GM19043 (cell line): Measurements from ENCODE around the gene CFAP90.
A peak's percentile ranks its signal among the peaks of the same experiment; 100 is the strongest.

ENCODE experiments used
- ATAC-seq: cut with Tn5 transposase; IDR thresholded peaks from one replicate; pipeline ENCODE4 v1.9.1; 2021; ENCODE audit warnings: low read depth; ENCODE audit not compliant: unreplicated experiment

The CFAP90 gene

GRCh38 chr5:7868773-7869473, 18.0 kb upstream of the CFAP90 start, which contains the start of the genes FASTKD3 and MTRR:
Gene FASTKD3, minus strand, starts transcription at chr5:7869031. Its CDS starts 948 bp downstream, at chr5:7868083.
Gene MTRR, plus strand, starts transcription at chr5:7869148. Its CDS starts 1,647 bp downstream, at chr5:7870795.
- peak; percentile 94 for ATAC-seq

GRCh38 chr5:7868427-7868772, 17.5 kb upstream of the CFAP90 start:
- ATAC-seq: no peak

- ATAC-seq: no peak
These were observed 16.3 kb upstream of the CFAP90 start for GRCh38 chr5:7867260-7867659.

GRCh38 chr5:7866196-7866595, 15.3 kb upstream of the CFAP90 start:
- ATAC-seq: no peak

- no peak for ATAC-seq
These were observed 7.1 kb upstream of the CFAP90 start for GRCh38 chr5:7857926-7858632.

- no peak for ATAC-seq
These were observed 6.4 kb upstream of the CFAP90 start for GRCh38 chr5:7857361-7857760.

GRCh38 chr5:7856855-7857254, 5.9 kb upstream of the CFAP90 start:
- no peak for ATAC-seq

- no peak for ATAC-seq
These were observed 4.7 kb upstream of the CFAP90 start for GRCh38 chr5:7855611-7856010.

GRCh38 chr5:7852988-7853387, 2.1 kb upstream of the CFAP90 start:
- no peak for ATAC-seq

GRCh38 chr5:7852542-7852941, 1.6 kb upstream of the CFAP90 start:
- no peak for ATAC-seq

GRCh38 chr5:7851617-7852289, 820 bp upstream of the CFAP90 start:
- no peak for ATAC-seq

- ATAC-seq: no peak
These were observed 283 bp upstream of the CFAP90 start for GRCh38 chr5:7851240-7851592.

- no peak for ATAC-seq
These were observed 1.1 kb downstream of the CFAP90 start for GRCh38 chr5:7849681-7850394.

- no peak for ATAC-seq
These were observed 2.6 kb downstream of the CFAP90 start for GRCh38 chr5:7848296-7848695.

- ATAC-seq: no peak
These were observed 4.6 kb downstream of the CFAP90 start for GRCh38 chr5:7846327-7846726.

GRCh38 chr5:7845557-7845956, 5.4 kb downstream of the CFAP90 start:
- ATAC-seq: no peak

GRCh38 chr5:7844901-7845300, 6.0 kb downstream of the CFAP90 start:
- ATAC-seq: no peak

- no peak for ATAC-seq
These were observed 8.4 kb downstream of the CFAP90 start for GRCh38 chr5:7842531-7842930.

- no peak for ATAC-seq
These were observed 13.5 kb downstream of the CFAP90 start for GRCh38 chr5:7837403-7837802.

- no peak for ATAC-seq
These were observed 16.0 kb downstream of the CFAP90 start for GRCh38 chr5:7834982-7835381.

- no peak for ATAC-seq
These were observed 22.7 kb downstream of the CFAP90 start for GRCh38 chr5:7828269-7828668.
